ENCODE measurements around the gene GPC6.

GRCh38 chr13:94387047-94387446, 1160.4 kb downstream of the GPC6 start:
- TF ChIP-seq TARDBP (IDR thresholded peaks at IDR 0.05): no peak
- no peak for TF ChIP-seq CTBP1 (IDR thresholded peaks at IDR 0.05; ENCODE audit: borderline replicate concordance)
- no peak for TF ChIP-seq FOXM1 (IDR thresholded peaks at IDR 0.05; ENCODE audit: borderline replicate concordance)
- TF ChIP-seq SP1 (IDR thresholded peaks at IDR 0.05): no peak
- TF ChIP-seq HDGF (IDR thresholded peaks at IDR 0.05; ENCODE audit: borderline replicate concordance): no peak
- no peak for TF ChIP-seq NFRKB (IDR thresholded peaks at IDR 0.05)
- TF ChIP-seq BHLHE40 (IDR thresholded peaks at IDR 0.05; ENCODE audit: borderline replicate concordance): no peak
- no peak for TF ChIP-seq L3MBTL2 (conservative IDR thresholded peaks at IDR 0.05)
- TF ChIP-seq SUZ12 (IDR thresholded peaks at IDR 0.05): no peak
- no peak for TF ChIP-seq ELF4 (IDR thresholded peaks at IDR 0.05)
- TF ChIP-seq FOXA1 (IDR thresholded peaks at IDR 0.05): no peak
- no peak for TF ChIP-seq PKNOX1 (IDR thresholded peaks at IDR 0.05)
- TF ChIP-seq LEF1 (IDR thresholded peaks at IDR 0.05; ENCODE audit: borderline replicate concordance): no peak
- no peak for TF ChIP-seq ZNF384 (IDR thresholded peaks at IDR 0.05)
